GM19025 (cell line): ENCODE data around the gene EVA1A.
"Not testable (repeated sequence)": the region's sequence is repeated elsewhere in the genome, so short reads cannot be mapped to it uniquely, and the experiment has no call there.

ENCODE experiments used
- ATAC-seq: cut with Tn5 transposase; IDR thresholded peaks from one replicate; pipeline ENCODE4 v1.9.1; 2021; ENCODE audit warnings: mild to moderate bottlenecking, low read depth, moderate library complexity; ENCODE audit not compliant: unreplicated experiment

EVA1A gene

GRCh38 chr2:75491129-75491753 is 69.5 kb downstream of the EVA1A start:
- ATAC-seq: no peak

- no peak for ATAC-seq
These were observed 71.0 kb downstream of the EVA1A start for GRCh38 chr2:75489721-75490120.

GRCh38 chr2:75488157-75488556 is 72.6 kb downstream of the EVA1A start:
- no peak for ATAC-seq

- ATAC-seq: not testable (repeated sequence)
These were observed 74.0 kb downstream of the EVA1A start for GRCh38 chr2:75486735-75487134.

- ATAC-seq: no peak
These were observed 75.9 kb downstream of the EVA1A start for GRCh38 chr2:75484840-75485239.

- ATAC-seq: no peak
These were observed 76.9 kb downstream of the EVA1A start for GRCh38 chr2:75483878-75484277.

GRCh38 chr2:75482398-75482797 is 78.3 kb downstream of the EVA1A start:
- ATAC-seq: no peak

GRCh38 chr2:75480971-75481836 is 79.5 kb downstream of the EVA1A start:
- ATAC-seq: no peak

GRCh38 chr2:75477696-75478095 is 83.0 kb downstream of the EVA1A start:
- ATAC-seq: not testable (repeated sequence)

- no peak for ATAC-seq
These were observed 84.0 kb downstream of the EVA1A start for GRCh38 chr2:75476761-75477160.

GRCh38 chr2:75475976-75476375 is 84.8 kb downstream of the EVA1A start:
- ATAC-seq: no peak

GRCh38 chr2:75475049-75475448 is 85.7 kb downstream of the EVA1A start:
- no peak for ATAC-seq

GRCh38 chr2:75474115-75474514 is 86.6 kb downstream of the EVA1A start:
- no peak for ATAC-seq

- no peak for ATAC-seq
These were observed 93.9 kb downstream of the EVA1A start for GRCh38 chr2:75466708-75467311.

GRCh38 chr2:75465317-75465984 is 95.3 kb downstream of the EVA1A start:
- ATAC-seq: no peak

GRCh38 chr2:75464348-75464946 is 96.3 kb downstream of the EVA1A start:
- no peak for ATAC-seq

- ATAC-seq: no peak
These were observed 98.0 kb downstream of the EVA1A start for GRCh38 chr2:75462721-75463120.

- no peak for ATAC-seq
These were observed 98.5 kb downstream of the EVA1A start for GRCh38 chr2:75462206-75462605.

GRCh38 chr2:75460630-75461029 is 100.1 kb downstream of the EVA1A start:
- no peak for ATAC-seq

- ATAC-seq: no peak
These were observed 101.0 kb downstream of the EVA1A start for GRCh38 chr2:75459565-75460310.
